Stimulated activated CD8-positive, alpha-beta memory T cell treated with anti-CD3 and anti-CD28 coated beads, Interleukin-12 subunit alpha, Interleukin-12 subunit beta, amount 100 ng/mL, for 24 hours (primary cell): ENCODE measurements around the gene INTS1.

Source experiments
- DNase-seq: peaks from one replicate; pipeline ENCODE4 v3.0.0-alpha.2; 2020; ENCODE audit errors: extremely low read depth

The INTS1 gene, protein sequence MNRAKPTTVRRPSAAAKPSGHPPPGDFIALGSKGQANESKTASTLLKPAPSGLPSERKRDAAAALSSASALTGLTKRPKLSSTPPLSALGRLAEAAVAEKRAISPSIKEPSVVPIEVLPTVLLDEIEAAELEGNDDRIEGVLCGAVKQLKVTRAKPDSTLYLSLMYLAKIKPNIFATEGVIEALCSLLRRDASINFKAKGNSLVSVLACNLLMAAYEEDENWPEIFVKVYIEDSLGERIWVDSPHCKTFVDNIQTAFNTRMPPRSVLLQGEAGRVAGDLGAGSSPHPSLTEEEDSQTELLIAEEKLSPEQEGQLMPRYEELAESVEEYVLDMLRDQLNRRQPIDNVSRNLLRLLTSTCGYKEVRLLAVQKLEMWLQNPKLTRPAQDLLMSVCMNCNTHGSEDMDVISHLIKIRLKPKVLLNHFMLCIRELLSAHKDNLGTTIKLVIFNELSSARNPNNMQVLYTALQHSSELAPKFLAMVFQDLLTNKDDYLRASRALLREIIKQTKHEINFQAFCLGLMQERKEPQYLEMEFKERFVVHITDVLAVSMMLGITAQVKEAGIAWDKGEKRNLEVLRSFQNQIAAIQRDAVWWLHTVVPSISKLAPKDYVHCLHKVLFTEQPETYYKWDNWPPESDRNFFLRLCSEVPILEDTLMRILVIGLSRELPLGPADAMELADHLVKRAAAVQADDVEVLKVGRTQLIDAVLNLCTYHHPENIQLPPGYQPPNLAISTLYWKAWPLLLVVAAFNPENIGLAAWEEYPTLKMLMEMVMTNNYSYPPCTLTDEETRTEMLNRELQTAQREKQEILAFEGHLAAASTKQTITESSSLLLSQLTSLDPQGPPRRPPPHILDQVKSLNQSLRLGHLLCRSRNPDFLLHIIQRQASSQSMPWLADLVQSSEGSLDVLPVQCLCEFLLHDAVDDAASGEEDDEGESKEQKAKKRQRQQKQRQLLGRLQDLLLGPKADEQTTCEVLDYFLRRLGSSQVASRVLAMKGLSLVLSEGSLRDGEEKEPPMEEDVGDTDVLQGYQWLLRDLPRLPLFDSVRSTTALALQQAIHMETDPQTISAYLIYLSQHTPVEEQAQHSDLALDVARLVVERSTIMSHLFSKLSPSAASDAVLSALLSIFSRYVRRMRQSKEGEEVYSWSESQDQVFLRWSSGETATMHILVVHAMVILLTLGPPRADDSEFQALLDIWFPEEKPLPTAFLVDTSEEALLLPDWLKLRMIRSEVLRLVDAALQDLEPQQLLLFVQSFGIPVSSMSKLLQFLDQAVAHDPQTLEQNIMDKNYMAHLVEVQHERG (N-terminal part only)

DNA sequence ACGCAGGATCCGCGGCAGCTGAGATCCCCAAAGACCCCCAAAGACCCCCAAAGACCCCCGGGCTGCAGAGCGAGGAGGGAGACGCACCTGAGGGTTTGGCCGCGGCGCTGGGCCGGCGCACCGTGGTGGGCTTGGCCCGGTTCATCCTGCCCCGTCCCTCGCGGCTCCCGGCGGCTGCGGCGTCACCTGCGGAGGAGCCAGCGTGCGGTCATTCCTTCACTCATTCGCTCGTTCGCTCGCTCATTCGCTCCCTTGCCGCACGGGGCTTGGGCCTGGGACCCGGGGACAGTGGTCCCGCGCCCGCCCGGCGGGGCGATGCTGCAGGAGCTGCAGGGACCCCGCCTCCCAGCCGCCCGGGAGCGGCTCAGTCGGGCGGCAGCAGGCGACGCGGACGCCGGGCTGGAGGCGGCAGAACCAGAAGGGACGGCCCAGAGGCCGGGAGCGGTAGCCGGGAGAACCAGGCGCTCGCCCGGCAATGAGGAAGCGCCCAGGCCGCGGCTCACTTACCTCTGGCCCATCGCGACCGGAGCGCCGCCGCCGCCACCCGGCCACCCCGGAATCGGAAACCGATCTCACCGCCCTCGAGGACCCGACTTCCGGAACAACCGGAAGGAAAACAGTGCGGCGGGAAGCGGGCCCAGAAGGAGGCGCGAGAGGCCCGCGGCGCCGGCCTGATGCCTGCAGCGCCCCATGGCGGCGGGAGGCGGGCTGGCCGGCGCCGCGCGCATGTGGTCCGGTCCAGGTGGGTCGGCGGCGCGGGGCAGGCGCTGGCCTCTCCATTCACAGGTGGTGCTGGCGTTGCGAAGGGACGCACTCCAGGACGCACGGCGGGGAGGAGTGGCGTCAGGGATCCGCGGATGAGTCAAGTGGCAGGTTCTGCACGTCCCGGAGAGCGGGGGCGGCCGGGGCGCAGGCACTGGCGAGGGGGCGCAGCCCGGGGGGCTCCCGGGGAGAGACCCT, at the start of gene INTS1:
INTS1 (minus strand) TSS at position 574 of the 960 bp plus-strand sequence; CDS start at position 145, 429 bp downstream.
- peak; percentile 76 for DNase-seq

DNA sequence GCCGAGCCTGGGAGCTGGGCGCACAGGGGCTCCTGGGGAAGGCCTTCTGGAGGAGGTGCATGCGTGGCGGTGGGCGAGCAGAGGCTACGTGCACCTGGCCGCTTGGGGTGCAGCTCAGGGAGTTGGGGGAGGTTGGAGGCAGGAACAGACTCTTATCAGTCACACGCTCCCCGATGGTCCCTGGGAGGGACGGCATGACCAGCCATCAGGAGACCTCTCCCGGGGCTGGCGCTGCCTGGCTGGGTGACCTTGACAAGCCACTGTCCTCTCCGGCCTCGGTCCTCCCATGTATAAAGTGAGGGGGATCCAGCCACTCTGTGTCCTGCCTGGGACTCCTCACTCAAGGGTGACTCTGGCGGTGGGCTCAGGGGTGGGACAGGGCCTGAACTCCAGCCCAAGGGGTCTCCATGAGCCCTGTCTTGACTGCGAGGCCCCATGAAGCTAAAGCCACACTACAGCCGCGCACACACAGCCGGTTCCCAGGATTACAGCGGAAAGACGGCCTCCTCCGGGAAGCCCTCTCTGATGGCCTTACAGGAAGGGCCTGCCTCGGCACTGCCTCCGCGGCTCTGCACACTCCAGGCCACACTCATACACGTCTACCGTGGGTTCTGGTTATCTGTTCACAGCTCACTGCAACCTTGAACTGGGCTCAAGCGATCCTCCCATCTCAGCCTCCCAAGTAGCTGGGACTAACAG, 49.5 kb upstream of the INTS1 start:
- no peak for DNase-seq

- no peak for DNase-seq
These were observed 48.0 kb upstream of the INTS1 start for GRCh38 chr7:1552200-1552599.

- DNase-seq = no peak
These were observed 46.6 kb upstream of the INTS1 start for GRCh38 chr7:1550846-1551155.

- no peak for DNase-seq
These were observed 46.0 kb upstream of the INTS1 start for GRCh38 chr7:1550005-1550845.

DNA sequence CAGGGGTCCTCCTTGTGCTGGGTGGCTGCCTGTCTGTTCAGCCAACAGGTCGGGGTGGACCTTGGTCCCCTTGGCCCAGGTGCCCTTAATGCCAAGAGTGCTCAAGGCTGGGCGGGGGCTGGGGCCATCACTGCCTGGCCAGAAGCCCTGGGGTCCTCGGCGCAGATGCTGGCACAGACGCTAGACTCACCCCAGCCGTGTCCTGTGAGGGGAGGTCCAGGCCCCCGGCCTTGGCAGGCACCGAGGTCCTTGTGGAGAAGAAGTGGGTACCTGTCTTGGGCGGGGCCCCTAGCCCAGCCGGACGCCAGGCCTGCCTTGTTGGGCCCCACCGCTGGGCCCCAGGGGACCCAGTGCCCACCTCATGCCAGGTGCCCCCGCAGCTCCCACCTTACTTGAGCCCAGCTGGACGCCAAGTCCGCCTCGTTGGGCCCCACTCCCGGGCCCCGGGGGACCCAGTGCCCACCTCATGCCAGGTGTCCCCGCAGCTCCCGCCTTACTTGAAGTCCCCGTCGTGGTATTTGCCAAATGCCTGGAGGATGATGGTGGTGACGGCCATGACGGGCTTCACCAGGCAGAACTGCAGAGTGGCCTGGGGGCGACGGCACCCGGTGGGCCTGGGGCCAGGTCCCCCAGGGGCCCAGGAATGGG, 45.3 kb upstream of the INTS1 start:
- DNase-seq = no peak

DNA sequence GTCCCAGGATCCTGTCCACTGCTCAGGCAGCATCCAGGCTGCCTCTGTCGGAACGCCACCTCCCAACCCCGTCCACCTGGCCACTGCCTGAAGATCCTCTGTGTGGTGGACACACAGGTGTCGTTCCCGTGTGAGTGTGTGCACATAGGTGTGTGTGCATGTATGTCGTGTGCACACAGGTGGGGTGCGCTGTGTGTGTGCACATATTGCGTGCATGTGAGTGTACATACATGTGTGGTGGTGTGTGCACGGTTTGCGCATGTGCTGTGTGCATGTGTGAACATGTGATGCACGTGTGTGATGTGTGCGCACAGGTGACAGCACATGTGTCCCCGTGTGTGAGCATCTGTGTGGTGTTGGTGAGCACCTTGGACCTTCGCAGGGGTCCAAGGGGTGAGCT, 44.8 kb upstream of the INTS1 start:
- no peak for DNase-seq

DNA sequence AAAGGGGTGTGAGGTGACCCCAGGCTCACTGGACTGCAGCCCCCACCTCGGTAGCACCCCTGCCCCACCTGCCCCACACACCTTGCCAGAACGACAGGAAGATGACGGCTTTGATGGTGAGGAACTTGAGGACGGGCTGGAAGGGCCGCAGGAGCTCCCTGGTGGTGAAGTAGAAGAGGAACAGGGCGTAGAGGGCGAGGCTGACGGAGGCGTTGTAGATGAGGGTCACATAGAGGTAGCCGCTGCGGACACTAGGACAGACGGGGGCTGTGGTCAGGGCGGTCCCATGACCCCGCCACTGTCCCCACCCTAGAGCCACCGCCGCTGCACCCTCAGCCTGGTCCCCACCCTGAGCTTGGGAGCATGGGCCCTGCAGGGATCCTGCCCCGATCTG, 44.2 kb upstream of the INTS1 start:
- DNase-seq = no peak

GRCh38 chr7:1547777-1548437, 43.7 kb upstream of the INTS1 start:
- no peak for DNase-seq

GRCh38 chr7:1546909-1547776, 43.0 kb upstream of the INTS1 start:
- DNase-seq = no peak

DNA sequence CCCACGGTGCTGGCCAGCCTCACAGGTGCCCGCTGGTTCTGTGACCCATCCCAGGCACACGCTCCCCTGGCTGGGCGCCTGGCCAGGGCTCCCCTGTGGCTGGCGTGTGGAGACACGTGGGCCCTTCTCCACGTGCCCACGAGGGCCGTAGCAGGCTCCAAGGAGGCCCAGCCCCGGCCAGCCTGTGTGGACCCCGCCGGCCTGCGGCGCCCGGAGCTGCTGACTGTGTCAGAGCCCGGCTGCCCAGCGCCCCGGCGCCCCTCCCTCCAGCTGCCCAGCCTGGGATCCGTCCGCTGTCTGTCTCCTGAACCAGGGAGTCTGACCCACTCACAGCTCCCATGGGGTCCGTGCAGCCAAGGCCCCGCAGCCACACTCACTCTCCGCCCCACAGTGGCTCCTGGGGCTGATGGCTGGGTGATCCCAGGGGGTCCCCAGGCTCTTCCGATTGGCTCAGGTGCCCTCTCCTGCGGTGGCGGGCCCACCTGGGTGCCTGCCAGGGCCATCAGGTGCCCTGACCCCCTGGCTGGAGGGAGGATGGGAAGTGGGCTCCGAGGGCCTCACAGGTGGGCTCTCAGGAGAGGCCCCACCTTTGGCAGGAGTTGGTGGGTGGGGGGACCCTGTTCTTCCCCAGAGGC, 42.2 kb upstream of the INTS1 start:
- DNase-seq = no peak

GRCh38 chr7:1545417-1546246, 41.4 kb upstream of the INTS1 start:
- no peak for DNase-seq

GRCh38 chr7:1544896-1545416, 40.8 kb upstream of the INTS1 start:
- DNase-seq = no peak

DNA sequence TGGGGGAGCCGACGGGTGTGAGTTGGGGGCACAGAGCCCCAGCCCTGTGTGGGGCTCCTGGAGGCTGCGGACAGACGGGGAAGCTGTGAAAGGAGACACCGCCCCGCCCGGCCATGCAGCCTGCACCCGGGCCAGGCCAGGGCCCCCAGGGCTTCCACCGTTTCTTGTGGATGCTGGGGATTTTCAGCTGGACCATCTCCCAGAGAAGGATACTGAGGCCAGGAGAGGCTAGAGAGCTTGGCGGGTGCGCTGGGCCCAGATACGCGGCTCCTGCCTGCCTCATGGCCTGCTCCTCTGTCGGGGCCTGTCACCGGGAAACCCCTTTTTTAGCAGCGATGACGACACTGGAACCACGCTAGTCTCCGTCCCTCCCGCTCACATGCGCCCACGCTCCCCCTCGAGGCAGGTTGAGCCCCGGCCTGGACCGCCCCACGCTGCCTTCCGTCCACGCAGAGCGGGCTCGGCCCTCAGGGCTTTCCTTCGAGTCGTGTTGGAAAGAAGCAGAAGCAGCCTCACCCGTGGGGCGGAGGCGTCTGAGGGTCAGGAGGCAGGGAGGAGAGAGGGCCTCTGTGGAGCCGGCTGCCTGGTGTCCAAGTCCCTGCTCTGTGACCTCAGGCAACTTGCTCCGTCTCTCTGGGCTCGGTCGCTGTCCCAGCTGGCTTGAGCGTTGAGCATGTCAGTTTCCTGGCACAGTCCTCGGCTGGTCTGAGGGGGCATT, 40.1 kb upstream of the INTS1 start:
- DNase-seq = no peak

GRCh38 chr7:1543826-1544177, 39.6 kb upstream of the INTS1 start:
- DNase-seq = no peak
